Inflammatory macrophage treated with lipopolysaccharide for 1 hour (primary cell): ENCODE results near the gene PLA2G3.

Source experiments
- DNase-seq, 2 donors: peaks; one replicate each; pipeline ENCODE4 v3.0.0-alpha.2; 2020 to 2022

The PLA2G3 gene

DNA sequence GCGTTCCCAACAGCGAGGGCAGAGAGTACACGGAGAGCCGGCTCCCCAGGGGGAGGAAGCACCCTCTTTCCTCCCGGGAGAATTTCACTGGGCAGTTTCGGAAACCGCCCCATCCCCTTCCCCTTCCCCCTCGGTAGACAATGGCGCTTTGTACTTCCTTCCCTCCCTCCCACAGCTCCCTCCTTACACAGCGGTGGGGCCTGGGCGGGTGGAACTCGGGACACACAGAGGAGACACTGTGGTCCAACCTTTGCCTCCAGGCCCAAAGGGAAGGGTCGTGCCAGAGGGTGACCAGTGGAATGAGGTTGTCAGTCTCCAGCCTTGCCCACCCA, 54.8 kb downstream of the PLA2G3 start:
- DNase-seq = peak in 1 of 2 donors; percentile 35

DNA sequence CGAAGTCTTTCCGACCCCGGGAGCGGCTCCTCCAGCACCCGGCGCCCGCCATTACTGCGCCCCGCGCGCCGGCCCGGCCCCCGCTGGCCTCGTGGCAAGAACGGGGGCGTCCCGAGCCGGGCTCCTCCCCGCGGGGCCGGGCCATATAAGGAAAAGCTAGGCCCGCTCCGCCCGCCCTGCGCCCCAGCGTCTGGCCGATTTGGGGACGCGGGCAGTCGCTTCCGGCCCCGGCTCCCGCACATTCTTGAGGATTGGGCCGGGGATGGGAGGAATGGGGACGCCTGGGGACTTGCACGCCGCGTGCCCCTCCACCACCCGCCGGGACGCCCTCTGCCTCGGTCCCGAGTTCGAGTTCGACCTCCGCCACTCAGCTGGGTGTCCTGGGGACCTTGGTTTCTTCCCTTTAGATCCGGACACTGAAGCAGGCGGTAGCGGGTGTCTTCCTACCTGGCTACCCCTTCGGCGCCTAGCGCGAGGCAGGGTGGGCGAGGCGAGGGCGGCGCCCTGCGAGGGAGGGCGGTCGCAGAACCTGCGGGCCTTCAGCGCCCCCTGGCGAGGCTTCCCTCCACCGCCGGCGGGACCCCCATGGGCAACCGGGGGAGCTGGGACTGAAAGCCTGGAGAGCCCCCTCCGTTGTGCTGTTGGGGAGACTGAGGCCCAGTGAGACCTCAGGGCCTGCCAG, 55.4 kb downstream of the PLA2G3 start:
- DNase-seq = peak; percentile 84 to 89
